Activated CD4-positive, alpha-beta T cell treated with anti-CD3 and anti-CD28 coated beads for 36 hours (primary cell): ENCODE measurements around the gene MAP3K4. TPM values are rescaled to one million over a fixed set of nuclear protein-coding genes. Genes with fewer than 3 reads are reported as not detected.
"Not testable (repeated sequence)": the region's sequence is repeated elsewhere in the genome, so short reads cannot be mapped to it uniquely, and the experiment has no call there.

Experiments used
- ATAC-seq: fragments of 200-7000 bp; cut with Tn5 transposase; one replicate; pipeline ENCODE4 v1.10.0; 2021; ENCODE audit warnings: mild to moderate bottlenecking, moderate library complexity
- CTCF ChIA-PET: fragments of 350-600 bp; sonication (Branson Sonifier 250); formaldehyde crosslinking; loops from one replicate; lab custom pipeline; 2021; ENCODE audit warnings: antibody characterized with exemption; lab: Charles Lee
- POLR2A ChIA-PET: fragments of 350-600 bp; sonication (Branson Sonifier 250); formaldehyde crosslinking; loops from one replicate; lab custom pipeline; 2021; ENCODE audit warnings: antibody characterized with exemption, inconsistent platforms; lab: Charles Lee
- DNase-seq: peaks from one replicate; pipeline ENCODE4 v3.0.0-alpha.2; 2020
- H3K27ac Mint-ChIP-seq: one replicate; pipeline ENCODE4 v1.8.0; 2021; ENCODE audit warnings: mixed read lengths
- H3K27me3 Mint-ChIP-seq: one replicate; pipeline ENCODE4 v1.8.0; 2021; ENCODE audit warnings: mixed read lengths
- H3K36me3 Mint-ChIP-seq: one replicate; pipeline ENCODE4 v1.8.0; 2021; ENCODE audit warnings: low read depth, mixed read lengths
- H3K4me1 Mint-ChIP-seq: one replicate; pipeline ENCODE4 v1.8.0; 2021; ENCODE audit warnings: mixed read lengths
- H3K4me3 Mint-ChIP-seq: one replicate; pipeline ENCODE4 v1.8.0; 2021; ENCODE audit warnings: mild to moderate bottlenecking, moderate library complexity, mixed read lengths
- H3K9me3 Mint-ChIP-seq: one replicate; pipeline ENCODE4 v1.8.0; 2021; ENCODE audit warnings: low read depth, mixed read lengths
- intact Hi-C, 2 experiments: fragments of 100-400 bp; cut with DNase I in 1 of 2; cut with micrococcal nuclease in 1 of 2; formaldehyde crosslinking; loops; one replicate each; pipeline versions ENCODE4 v1.14.2 to v1.15.1; 2022 to 2024; cut with DNase I, micrococcal nuclease
- total RNA-seq, 2 experiments: library from RNA; stranded (reverse); gene quantifications; one replicate each; pipeline ENCODE4 v1.2.3, GENCODE V29; 2021

MAP3K4 gene
- total RNA-seq, 2 experiments from 2014 or later: 45.3 to 61.2 TPM

GRCh38 chr6:160959726-160960435 lies 31.7 kb upstream of the MAP3K4 start:
- Mint-ChIP-seq H3K4me1 (no peaks in the 10 kb centered on the region), H3K36me3 (no peaks in the 10 kb centered on the region), H3K27me3 (peaks cover 12% of the 10 kb centered on the region), H3K9me3 (no peaks in the 10 kb centered on the region), H3K4me3 (no peak overlapping the region), H3K27ac (no peak overlapping the region)
- intact Hi-C loops: no loop called here
- ATAC-seq: no peak
- POLR2A ChIA-PET: no interaction called here
- CTCF ChIA-PET: interaction anchor here (1.2 to 1.5 kb wide), 2 partner anchors 11 to 14 kb away, joined by 3 to 4 read pairs; no protein-coding TSS in a partner anchor
- DNase-seq: no peak

- Mint-ChIP-seq H3K4me3 (no peak overlapping the region), H3K27me3 (peaks cover 12% of the 10 kb centered on the region), H3K27ac (no peak overlapping the region), H3K4me1 (no peaks in the 10 kb centered on the region), H3K36me3 (no peaks in the 10 kb centered on the region), H3K9me3 (no peaks in the 10 kb centered on the region)
- intact Hi-C loops: no loop called here
- POLR2A ChIA-PET: no interaction called here
- ATAC-seq (no peak), DNase-seq (no peak)
- CTCF ChIA-PET: interaction anchor here (0.8 kb wide), 1 partner anchor 30 kb away, joined by 3 read pairs; no protein-coding TSS in a partner anchor
Measured at GRCh38 chr6:160960839-160961238, 30.7 kb upstream of the MAP3K4 start.

- H3K9me3 Mint-ChIP-seq: no peaks in the 10 kb centered on the region
- ATAC-seq (no peak), DNase-seq (no peak)
- H3K27ac Mint-ChIP-seq: no peak overlapping the region
- intact Hi-C loops: no loop called here
- H3K36me3 Mint-ChIP-seq: no peaks in the 10 kb centered on the region
- no peak overlapping the region for H3K4me3 Mint-ChIP-seq
- H3K4me1 Mint-ChIP-seq: no peaks in the 10 kb centered on the region
- CTCF ChIA-PET: no interaction called here
- peaks cover 9% of the 10 kb centered on the region for H3K27me3 Mint-ChIP-seq
- POLR2A ChIA-PET: no interaction called here
Measured at GRCh38 chr6:160962835-160963623, 28.5 kb upstream of the MAP3K4 start.

GRCh38 chr6:160963651-160964050 lies 27.9 kb upstream of the MAP3K4 start:
- intact Hi-C loops: no loop called here
- CTCF ChIA-PET: no interaction called here
- Mint-ChIP-seq H3K4me3 (no peak overlapping the region), H3K4me1 (no peaks in the 10 kb centered on the region), H3K9me3 (no peaks in the 10 kb centered on the region), H3K27me3 (peaks cover 9% of the 10 kb centered on the region), H3K36me3 (no peaks in the 10 kb centered on the region), H3K27ac (no peak overlapping the region)
- DNase-seq (no peak), ATAC-seq (no peak)
- POLR2A ChIA-PET: no interaction called here

GRCh38 chr6:160965893-160966292 lies 25.7 kb upstream of the MAP3K4 start:
- Mint-ChIP-seq H3K27ac (no peak overlapping the region), H3K4me1 (no peaks in the 10 kb centered on the region), H3K27me3 (peaks cover 9% of the 10 kb centered on the region)

GRCh38 chr6:160966493-160967229 lies 24.9 kb upstream of the MAP3K4 start:
- H3K4me1 Mint-ChIP-seq: no peaks in the 10 kb centered on the region
- H3K36me3 Mint-ChIP-seq: no peaks in the 10 kb centered on the region
- H3K27me3 Mint-ChIP-seq: peaks cover 11% of the 10 kb centered on the region
- intact Hi-C loops: no loop called here
- ChIA-PET POLR2A (no interaction called here), CTCF (no interaction called here)
- H3K9me3 Mint-ChIP-seq: no peaks in the 10 kb centered on the region
- ATAC-seq: no peak
- no peak overlapping the region for H3K27ac Mint-ChIP-seq
- DNase-seq: no peak
- H3K4me3 Mint-ChIP-seq: no peak overlapping the region

More at GRCh38 chr6:160965893-160966292, 25.7 kb upstream of the MAP3K4 start:
- DNase-seq (no peak), ATAC-seq (no peak)
- H3K36me3 Mint-ChIP-seq: no peaks in the 10 kb centered on the region
- intact Hi-C loops: no loop called here
- no peak overlapping the region for H3K4me3 Mint-ChIP-seq
- H3K9me3 Mint-ChIP-seq: no peaks in the 10 kb centered on the region
- CTCF ChIA-PET: no interaction called here
- POLR2A ChIA-PET: no interaction called here

GRCh38 chr6:160967351-160967750 lies 24.2 kb upstream of the MAP3K4 start:
- Mint-ChIP-seq H3K4me1 (no peaks in the 10 kb centered on the region), H3K9me3 (no peaks in the 10 kb centered on the region), H3K36me3 (no peaks in the 10 kb centered on the region), H3K27ac (no peak overlapping the region), H3K27me3 (peaks cover 11% of the 10 kb centered on the region), H3K4me3 (no peak overlapping the region)
- POLR2A ChIA-PET: no interaction called here
- ATAC-seq (no peak), DNase-seq (no peak)
- intact Hi-C loops: no loop called here
- CTCF ChIA-PET: no interaction called here

- intact Hi-C loops: no loop called here
- Mint-ChIP-seq H3K27me3 (peaks cover 11% of the 10 kb centered on the region), H3K9me3 (no peaks in the 10 kb centered on the region), H3K4me1 (no peaks in the 10 kb centered on the region), H3K27ac (no peak overlapping the region), H3K36me3 (no peaks in the 10 kb centered on the region), H3K4me3 (no peak overlapping the region)
- DNase-seq (no peak), ATAC-seq (no peak)
- POLR2A ChIA-PET: no interaction called here
- CTCF ChIA-PET: no interaction called here
Measured at GRCh38 chr6:160967833-160968232, 23.7 kb upstream of the MAP3K4 start.

GRCh38 chr6:160971171-160971570 lies 20.4 kb upstream of the MAP3K4 start:
- ATAC-seq (no peak), DNase-seq (no peak)
- intact Hi-C loops: no loop called here
- Mint-ChIP-seq H3K4me1 (no peaks in the 10 kb centered on the region), H3K27me3 (peaks cover 9% of the 10 kb centered on the region), H3K36me3 (no peaks in the 10 kb centered on the region), H3K4me3 (no peak overlapping the region), H3K27ac (no peak overlapping the region), H3K9me3 (no peaks in the 10 kb centered on the region)
- ChIA-PET POLR2A (interaction anchor here (0.6 kb wide), 1 partner anchor 1031 kb away, joined by 3 read pairs; no protein-coding TSS in a partner anchor), CTCF (no interaction called here)

GRCh38 chr6:160972111-160972510 lies 19.5 kb upstream of the MAP3K4 start:
- Mint-ChIP-seq H3K27me3 (peaks cover 9% of the 10 kb centered on the region), H3K9me3 (no peaks in the 10 kb centered on the region), H3K27ac (no peak overlapping the region), H3K4me1 (no peaks in the 10 kb centered on the region), H3K36me3 (no peaks in the 10 kb centered on the region), H3K4me3 (no peak overlapping the region)
- intact Hi-C loops: no loop called here
- POLR2A ChIA-PET: no interaction called here
- CTCF ChIA-PET: no interaction called here
- peak; percentile 26 for ATAC-seq
- DNase-seq: no peak

GRCh38 chr6:160972594-160972993 lies 19.0 kb upstream of the MAP3K4 start:
- H3K4me3 Mint-ChIP-seq, H3K36me3 Mint-ChIP-seq, DNase-seq, intact Hi-C loops, H3K27ac Mint-ChIP-seq, ATAC-seq, POLR2A ChIA-PET, H3K9me3 Mint-ChIP-seq, H3K4me1 Mint-ChIP-seq, H3K27me3 Mint-ChIP-seq, CTCF ChIA-PET: not testable (repeated sequence)
